Rectal smooth muscle tissue (tissue), 1 donor: ENCODE data around the gene RELB.

ENCODE experiments used
- H3K27ac ChIP-seq: one replicate; pipeline ENCODE4 v1.7.0; 2013; ENCODE audit warnings: low read depth, low read length, inconsistent platforms
- H3K27me3 ChIP-seq: one replicate; pipeline ENCODE4 v1.7.0; 2013; ENCODE audit warnings: low read length; ENCODE audit not compliant: control insufficient read depth, insufficient read depth
- H3K36me3 ChIP-seq: one replicate; pipeline ENCODE4 v1.7.0; 2013; ENCODE audit warnings: low read length; ENCODE audit not compliant: control insufficient read depth, insufficient read depth
- H3K4me1 ChIP-seq: one replicate; pipeline ENCODE4 v1.7.0; 2013; ENCODE audit warnings: low read length; ENCODE audit not compliant: control insufficient read depth, insufficient read depth
- H3K4me3 ChIP-seq: one replicate; pipeline ENCODE4 v1.7.0; 2013; ENCODE audit warnings: low read length
- H3K9ac ChIP-seq: one replicate; pipeline ENCODE4 v1.7.0; 2013; ENCODE audit warnings: low read length

RELB gene

GRCh38 chr19:45011959-45012358, 10.7 kb downstream of the RELB start:
- Histone ChIP-seq H3K27ac (no peak overlapping the region), H3K4me1 (no peaks in the 10 kb centered on the region), H3K4me3 (no peak overlapping the region), H3K36me3 (peaks cover 4% of the 10 kb centered on the region), H3K9ac (no peak overlapping the region), H3K27me3 (no peaks in the 10 kb centered on the region)

- Histone ChIP-seq H3K27ac (no peak overlapping the region), H3K4me1 (no peaks in the 10 kb centered on the region), H3K9ac (no peak overlapping the region), H3K36me3 (peaks cover 4% of the 10 kb centered on the region), H3K4me3 (no peak overlapping the region), H3K27me3 (no peaks in the 10 kb centered on the region)
These were observed 15.4 kb downstream of the RELB start for GRCh38 chr19:45016388-45017314.

- Histone ChIP-seq H3K4me3 (no peak overlapping the region), H3K27me3 (no peaks in the 10 kb centered on the region), H3K27ac (no peak overlapping the region), H3K9ac (no peak overlapping the region), H3K36me3 (no peaks in the 10 kb centered on the region), H3K4me1 (no peaks in the 10 kb centered on the region)
These were observed 17.9 kb downstream of the RELB start for GRCh38 chr19:45019187-45019586.

GRCh38 chr19:45020071-45020470, 18.8 kb downstream of the RELB start:
- Histone ChIP-seq H3K27ac (no peak overlapping the region), H3K4me1 (no peaks in the 10 kb centered on the region), H3K9ac (no peak overlapping the region)

DNA sequence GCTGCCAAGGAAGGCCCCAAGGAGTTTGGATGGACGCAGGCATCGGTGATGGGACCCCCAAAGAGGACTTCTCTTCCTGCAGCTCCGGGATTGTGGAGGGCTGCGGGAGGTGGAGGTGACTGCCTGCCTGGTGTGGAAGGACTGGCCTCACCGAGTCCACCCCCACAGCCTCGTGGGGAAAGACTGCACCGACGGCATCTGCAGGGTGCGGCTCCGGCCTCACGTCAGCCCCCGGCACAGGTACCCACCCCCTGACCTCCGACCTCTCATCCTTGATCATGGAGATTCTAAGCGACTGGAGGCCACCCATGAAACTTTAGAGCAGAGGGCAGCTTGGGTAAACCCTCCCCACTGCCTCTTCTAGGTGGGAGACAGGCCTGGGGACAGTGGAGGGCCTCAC, 20.7 kb downstream of the RELB start:
- no peak overlapping the region for H3K27ac ChIP-seq
- H3K36me3 ChIP-seq, result no peaks in the 10 kb centered on the region
- H3K4me1 ChIP-seq, result no peaks in the 10 kb centered on the region
- H3K27me3 ChIP-seq, result no peaks in the 10 kb centered on the region
- no peak overlapping the region for H3K4me3 ChIP-seq
- no peak overlapping the region for H3K9ac ChIP-seq

More at GRCh38 chr19:45020071-45020470, 18.8 kb downstream of the RELB start:
- Histone ChIP-seq H3K4me3 (no peak overlapping the region), H3K27me3 (no peaks in the 10 kb centered on the region), H3K36me3 (no peaks in the 10 kb centered on the region)

- Histone ChIP-seq H3K27me3 (no peaks in the 10 kb centered on the region), H3K36me3 (no peaks in the 10 kb centered on the region), H3K27ac (no peak overlapping the region), H3K4me3 (no peak overlapping the region), H3K9ac (no peak overlapping the region), H3K4me1 (no peaks in the 10 kb centered on the region)
These were observed 21.8 kb downstream of the RELB start for GRCh38 chr19:45023048-45023447.

DNA sequence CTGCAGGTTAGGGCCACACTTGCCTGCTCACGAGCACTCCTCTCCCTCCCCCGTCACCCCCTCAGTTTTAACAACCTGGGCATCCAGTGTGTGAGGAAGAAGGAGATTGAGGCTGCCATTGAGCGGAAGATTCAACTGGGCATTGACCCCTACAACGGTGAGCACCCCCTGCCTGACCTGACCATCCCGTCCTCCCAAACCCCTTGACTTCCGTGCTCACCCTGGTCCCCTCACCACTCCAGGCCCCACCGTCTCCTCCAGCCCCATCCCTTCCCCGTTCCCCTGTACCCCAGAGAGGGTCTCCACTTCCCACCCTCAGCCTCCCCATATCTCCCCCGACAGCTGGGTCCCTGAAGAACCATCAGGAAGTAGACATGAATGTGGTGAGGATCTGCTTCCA, 24.0 kb downstream of the RELB start:
- no peak overlapping the region for H3K4me3 ChIP-seq
- no peaks in the 10 kb centered on the region for H3K4me1 ChIP-seq
- no peak overlapping the region for H3K27ac ChIP-seq
- no peak overlapping the region for H3K9ac ChIP-seq
- H3K27me3 ChIP-seq, result no peaks in the 10 kb centered on the region
- peaks cover 8% of the 10 kb centered on the region for H3K36me3 ChIP-seq

- H3K27me3 ChIP-seq, result no peaks in the 10 kb centered on the region
- no peak overlapping the region for H3K9ac ChIP-seq
- no peaks in the 10 kb centered on the region for H3K4me1 ChIP-seq
- peaks cover 10% of the 10 kb centered on the region for H3K36me3 ChIP-seq
- no peak overlapping the region for H3K4me3 ChIP-seq
- H3K27ac ChIP-seq, result no peak overlapping the region
These were observed 26.1 kb downstream of the RELB start for GRCh38 chr19:45027371-45027770.

- Histone ChIP-seq H3K4me1 (no peaks in the 10 kb centered on the region), H3K27ac (no peak overlapping the region), H3K9ac (no peak overlapping the region), H3K27me3 (no peaks in the 10 kb centered on the region), H3K36me3 (peaks cover 20% of the 10 kb centered on the region), H3K4me3 (no peak overlapping the region)
These were observed 29.6 kb downstream of the RELB start for GRCh38 chr19:45030825-45031224.

- no peak overlapping the region for H3K9ac ChIP-seq
- H3K4me3 ChIP-seq, result no peak overlapping the region
- H3K27me3 ChIP-seq, result no peaks in the 10 kb centered on the region
- no peak overlapping the region for H3K27ac ChIP-seq
- H3K4me1 ChIP-seq, result no peaks in the 10 kb centered on the region
- H3K36me3 ChIP-seq, result peaks cover 22% of the 10 kb centered on the region
These were observed 31.2 kb downstream of the RELB start for GRCh38 chr19:45032421-45032820.

- no peak overlapping the region for H3K9ac ChIP-seq
- H3K36me3 ChIP-seq, result peaks cover 12% of the 10 kb centered on the region
- no peak overlapping the region for H3K4me3 ChIP-seq
- H3K27ac ChIP-seq, result no peak overlapping the region
- H3K4me1 ChIP-seq, result peaks cover 10% of the 10 kb centered on the region
- H3K27me3 ChIP-seq, result no peaks in the 10 kb centered on the region
These were observed 34.5 kb downstream of the RELB start for GRCh38 chr19:45035755-45036154.

- Histone ChIP-seq H3K9ac (no peak overlapping the region), H3K4me3 (no peak overlapping the region), H3K27me3 (no peaks in the 10 kb centered on the region), H3K4me1 (peaks cover 10% of the 10 kb centered on the region), H3K36me3 (peaks cover 12% of the 10 kb centered on the region), H3K27ac (no peak overlapping the region)
These were observed 36.3 kb downstream of the RELB start for GRCh38 chr19:45037393-45038169.
